ENCODE measurements around the gene GPNMB. TPM values are rescaled to one million over a fixed set of nuclear protein-coding genes. Genes with fewer than 3 reads are reported as not detected.
A peak's percentile ranks its signal among the peaks of the same experiment; 100 is the strongest.

The GPNMB gene
- total RNA-seq, 1 experiment from 2014 or later = 17.4 TPM

DNA sequence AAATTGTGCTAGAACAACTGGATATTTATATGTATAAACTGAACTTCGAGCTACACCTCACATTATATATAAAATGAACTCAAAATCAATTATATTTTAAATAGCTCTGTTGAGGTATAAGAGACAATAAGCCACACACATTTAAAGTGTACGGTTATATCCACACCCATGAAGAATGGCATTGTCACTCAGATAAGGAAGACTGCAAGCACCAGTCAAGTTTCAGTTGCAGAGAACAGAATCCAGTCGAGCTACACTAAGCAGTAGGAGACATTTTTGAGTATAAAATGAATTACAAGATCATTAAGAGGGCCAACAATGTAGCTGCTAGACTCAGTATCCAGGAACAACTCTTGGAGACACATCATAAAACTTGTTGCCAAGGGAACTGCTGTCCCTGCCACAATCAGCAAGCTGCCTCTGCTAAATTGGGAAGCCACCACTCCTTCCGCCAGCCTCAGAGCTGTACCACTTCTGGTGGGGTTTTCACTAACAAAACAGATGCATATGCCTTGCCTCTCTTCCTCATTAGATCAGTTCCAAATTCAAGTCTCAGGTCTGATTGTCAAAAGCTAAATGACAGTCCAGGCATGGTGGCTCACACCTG, 19.6 kb upstream of the GPNMB start:
- no peak overlapping the region for H3K27ac ChIP-seq
- no peak for DNase-seq
- intact Hi-C loops (cut with micrococcal nuclease; ENCODE audit: unreplicated experiment) = no loop called here
- ChIA-PET CTCF (interaction anchor here (0.6 to 1.3 kb wide), 2 partner anchors 12 to 74 kb away, joined by 3 to 4 read pairs; no protein-coding TSS in a partner anchor), POLR2A (ENCODE audit: unreplicated experiment) (no interaction called here)
- no TSS peak for BruUV-seq (replicated peaks)
- H3F3A ChIP-seq (ENCODE audit: insufficient read depth, low read depth) = no peaks in the 10 kb centered on the region
- no peaks in the 10 kb centered on the region for H3K9me2 ChIP-seq (ENCODE audit: insufficient read depth)
- H3K36me3 ChIP-seq (ENCODE audit: low read depth) = no peaks in the 10 kb centered on the region
- no peaks in the 10 kb centered on the region for H3K79me2 ChIP-seq (ENCODE audit: low read depth)
- H3K27me3 ChIP-seq (ENCODE audit: insufficient read depth, low read depth) = no peaks in the 10 kb centered on the region
- no peak overlapping the region for H3K4me3 ChIP-seq
- H4K20me1 ChIP-seq (ENCODE audit: insufficient read depth) = no peaks in the 10 kb centered on the region
- no peaks in the 10 kb centered on the region for H3K4me1 ChIP-seq (replicated peaks; ENCODE audit: insufficient read depth)
- no peak for TF ChIP-seq EZH2 (IDR thresholded peaks at IDR 0.05; ENCODE audit: low read depth)
- TF ChIP-seq, protein P1, sequence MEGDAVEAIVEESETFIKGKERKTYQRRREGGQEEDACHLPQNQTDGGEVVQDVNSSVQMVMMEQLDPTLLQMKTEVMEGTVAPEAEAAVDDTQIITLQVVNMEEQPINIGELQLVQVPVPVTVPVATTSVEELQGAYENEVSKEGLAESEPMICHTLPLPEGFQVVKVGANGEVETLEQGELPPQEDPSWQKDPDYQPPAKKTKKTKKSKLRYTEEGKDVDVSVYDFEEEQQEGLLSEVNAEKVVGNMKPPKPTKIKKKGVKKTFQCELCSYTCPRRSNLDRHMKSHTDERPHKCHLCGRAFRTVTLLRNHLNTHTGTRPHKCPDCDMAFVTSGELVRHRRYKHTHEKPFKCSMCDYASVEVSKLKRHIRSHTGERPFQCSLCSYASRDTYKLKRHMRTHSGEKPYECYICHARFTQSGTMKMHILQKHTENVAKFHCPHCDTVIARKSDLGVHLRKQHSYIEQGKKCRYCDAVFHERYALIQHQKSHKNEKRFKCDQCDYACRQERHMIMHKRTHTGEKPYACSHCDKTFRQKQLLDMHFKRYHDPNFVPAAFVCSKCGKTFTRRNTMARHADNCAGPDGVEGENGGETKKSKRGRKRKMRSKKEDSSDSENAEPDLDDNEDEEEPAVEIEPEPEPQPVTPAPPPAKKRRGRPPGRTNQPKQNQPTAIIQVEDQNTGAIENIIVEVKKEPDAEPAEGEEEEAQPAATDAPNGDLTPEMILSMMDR (conservative IDR thresholded peaks at IDR 0.05) = no peak
- no peak overlapping the region for H2AFZ ChIP-seq
- H3K4me2 ChIP-seq = no peak overlapping the region
- H3K9me3 ChIP-seq (ENCODE audit: insufficient read depth, low read depth) = no peaks in the 10 kb centered on the region

DNA sequence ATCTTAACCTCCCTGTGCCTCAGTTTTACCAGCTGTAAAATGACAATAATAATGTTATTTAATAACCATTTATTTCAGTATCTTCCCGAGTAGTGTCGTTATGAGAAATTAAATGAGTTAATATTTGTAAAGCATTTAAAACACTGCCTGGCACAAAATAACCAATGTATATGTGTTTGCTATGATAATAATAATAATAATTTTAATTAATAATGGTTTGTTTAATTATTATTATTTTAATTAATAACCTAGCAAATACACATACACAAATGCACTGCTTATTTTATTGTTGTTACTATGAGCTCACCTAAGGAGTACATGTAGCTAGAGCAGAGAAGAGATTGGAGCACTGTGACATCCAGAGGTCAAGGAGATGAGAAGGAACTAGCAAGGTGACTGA, 18.2 kb upstream of the GPNMB start:
- Histone ChIP-seq H3K4me1 (replicated peaks; ENCODE audit: insufficient read depth) (no peaks in the 10 kb centered on the region), H3K4me3 (no peak overlapping the region), H2AFZ (no peak overlapping the region), H3K9me3 (ENCODE audit: insufficient read depth, low read depth) (no peaks in the 10 kb centered on the region), H3K27ac (no peak overlapping the region), H3K79me2 (ENCODE audit: low read depth) (no peaks in the 10 kb centered on the region), H3F3A (ENCODE audit: insufficient read depth, low read depth) (no peaks in the 10 kb centered on the region), H3K36me3 (ENCODE audit: low read depth) (no peaks in the 10 kb centered on the region), H3K9me2 (ENCODE audit: insufficient read depth) (no peaks in the 10 kb centered on the region), H4K20me1 (ENCODE audit: insufficient read depth) (no peaks in the 10 kb centered on the region), H3K27me3 (ENCODE audit: insufficient read depth, low read depth) (no peaks in the 10 kb centered on the region), H3K4me2 (no peak overlapping the region)
- intact Hi-C loops (cut with micrococcal nuclease; ENCODE audit: unreplicated experiment) = no loop called here
- no TSS peak for BruUV-seq (replicated peaks)
- ChIA-PET POLR2A (ENCODE audit: unreplicated experiment) (no interaction called here), CTCF (no interaction called here)
- TF ChIP-seq EZH2 (IDR thresholded peaks at IDR 0.05; ENCODE audit: low read depth) = no peak
- TF ChIP-seq, protein P1 (conservative IDR thresholded peaks at IDR 0.05) = no peak
- no peak for DNase-seq

DNA sequence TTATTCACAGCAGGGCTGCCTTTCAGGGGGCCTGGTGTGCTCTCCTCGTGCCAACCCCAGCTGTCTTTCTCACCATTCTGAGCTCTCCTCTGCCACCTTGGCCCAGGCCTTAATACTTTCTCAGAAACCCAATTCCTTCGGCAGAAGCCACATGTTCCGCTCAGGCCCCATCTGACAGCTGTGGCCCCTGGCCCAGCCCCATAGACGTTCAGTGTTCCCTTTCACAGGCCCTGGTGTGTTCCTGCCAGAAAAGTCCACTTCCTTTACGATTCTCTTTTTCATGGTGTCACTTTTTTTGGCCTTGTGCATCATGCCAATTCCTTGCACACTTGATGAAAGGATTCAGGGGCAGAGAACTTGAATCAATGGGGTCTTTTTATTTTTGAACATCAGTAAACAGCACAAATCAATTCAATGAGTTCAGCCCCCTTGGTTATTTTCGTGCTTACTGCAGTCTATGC, 15.9 kb upstream of the GPNMB start:
- H3K79me2 ChIP-seq (ENCODE audit: low read depth) = no peaks in the 10 kb centered on the region
- POLR2A ChIA-PET (ENCODE audit: unreplicated experiment) = no interaction called here
- H3K27me3 ChIP-seq (ENCODE audit: insufficient read depth, low read depth) = no peaks in the 10 kb centered on the region
- intact Hi-C loops (cut with micrococcal nuclease; ENCODE audit: unreplicated experiment) = no loop called here
- H3K4me1 ChIP-seq (replicated peaks; ENCODE audit: insufficient read depth) = no peaks in the 10 kb centered on the region
- no peaks in the 10 kb centered on the region for H3K9me3 ChIP-seq (ENCODE audit: insufficient read depth, low read depth)
- CTCF ChIA-PET = no interaction called here
- no peaks in the 10 kb centered on the region for H4K20me1 ChIP-seq (ENCODE audit: insufficient read depth)
- H3K4me3 ChIP-seq = no peak overlapping the region
- TF ChIP-seq, protein P1 (conservative IDR thresholded peaks at IDR 0.05) = no peak
- TF ChIP-seq EZH2 (IDR thresholded peaks at IDR 0.05; ENCODE audit: low read depth) = no peak
- no peak overlapping the region for H3K27ac ChIP-seq
- no peak overlapping the region for H3K4me2 ChIP-seq
- H3K9me2 ChIP-seq (ENCODE audit: insufficient read depth) = no peaks in the 10 kb centered on the region
- BruUV-seq (replicated peaks) = no TSS peak
- no peaks in the 10 kb centered on the region for H3K36me3 ChIP-seq (ENCODE audit: low read depth)
- DNase-seq = no peak
- peak overlapping the region; percentile 27; the same call in 1 of the 2 replicates for H2AFZ ChIP-seq
- no peaks in the 10 kb centered on the region for H3F3A ChIP-seq (ENCODE audit: insufficient read depth, low read depth)
